Glomerular endothelial cell (primary cell): ENCODE results near the gene PPEF2. TPM values are rescaled to one million over a fixed set of nuclear protein-coding genes. Genes with fewer than 3 reads are reported as not detected.

Experiments used
- DNase-seq: peaks from one replicate; pipeline ENCODE4 v3.0.0-alpha.2; 2011; ENCODE audit warnings: low read depth, low spot score; ENCODE audit errors: extremely low read depth
- total RNA-seq: library from RNA; depleted of rRNA; stranded (reverse); fragments of >200 nt; gene quantifications from 2 replicates; pipeline ENCODE4 v1.2.3, GENCODE V29; 2015

Gene PPEF2
- total RNA-seq, 1 donor from 2014 or later = not detected

DNA sequence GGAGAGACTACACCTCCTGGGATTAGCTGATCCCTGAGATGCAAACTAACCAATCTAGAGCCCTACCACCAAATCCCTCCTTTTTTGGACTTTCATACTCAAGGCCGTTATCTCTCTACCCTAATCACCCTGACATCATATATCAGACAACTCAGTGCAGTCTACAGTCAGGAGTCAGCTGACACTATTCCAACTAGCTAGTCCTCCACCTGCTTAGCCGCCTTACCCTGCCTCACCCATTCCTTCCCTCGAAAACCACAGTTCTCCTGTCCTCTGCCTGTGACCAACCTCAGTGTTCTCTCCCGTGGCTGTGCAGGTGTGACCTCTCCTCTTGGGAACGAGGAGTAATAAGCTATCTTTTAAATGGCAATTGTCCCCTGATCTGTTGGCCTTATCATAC is 1.8 kb upstream of the PPEF2 start:
- DNase-seq = no peak

DNA sequence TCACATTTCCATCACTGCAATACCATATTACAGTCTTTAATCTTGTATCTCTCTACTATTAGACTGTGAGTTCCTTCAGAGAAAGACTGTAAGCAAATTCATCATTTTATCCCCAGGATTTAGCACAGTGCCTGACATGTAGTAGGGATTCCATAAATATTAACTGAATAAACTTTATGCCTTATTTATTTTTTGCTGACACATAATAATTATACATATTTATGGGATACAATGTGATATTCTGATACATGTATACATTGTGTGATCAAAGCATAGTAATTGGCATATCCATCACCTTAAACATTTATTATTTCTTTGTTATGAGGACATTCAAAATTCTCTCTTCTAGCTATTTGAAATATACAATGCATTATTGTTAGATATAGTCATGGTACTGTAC is 3.7 kb downstream of the PPEF2 start:
- no peak for DNase-seq

DNA sequence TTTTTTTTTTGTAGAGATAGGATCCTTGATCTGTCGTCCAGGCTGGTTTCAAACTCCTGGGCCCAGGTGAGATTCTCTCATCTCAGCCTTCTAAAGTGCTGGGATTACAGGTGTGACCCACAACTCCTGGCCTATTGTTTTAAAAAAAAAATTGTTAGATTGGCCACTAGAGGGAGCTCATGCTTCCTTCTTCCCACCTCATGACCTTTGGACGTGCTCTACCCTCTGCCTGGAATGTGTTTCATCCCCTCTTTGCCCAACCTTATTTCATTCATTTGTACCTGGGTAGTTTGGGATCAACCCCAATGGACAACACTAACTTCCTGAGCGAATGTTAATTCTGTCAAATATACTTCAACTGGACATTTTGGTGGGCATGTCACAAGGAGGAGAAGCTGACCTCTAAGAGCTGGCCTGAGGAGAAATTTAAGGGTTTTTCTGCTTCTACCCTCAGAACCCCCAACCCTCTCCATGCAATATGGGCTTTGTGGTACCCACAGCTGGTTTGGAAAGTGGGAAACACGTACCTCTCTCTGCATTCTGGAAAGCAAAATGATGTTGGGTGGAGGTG is 6.4 kb downstream of the PPEF2 start:
- DNase-seq = no peak

DNA sequence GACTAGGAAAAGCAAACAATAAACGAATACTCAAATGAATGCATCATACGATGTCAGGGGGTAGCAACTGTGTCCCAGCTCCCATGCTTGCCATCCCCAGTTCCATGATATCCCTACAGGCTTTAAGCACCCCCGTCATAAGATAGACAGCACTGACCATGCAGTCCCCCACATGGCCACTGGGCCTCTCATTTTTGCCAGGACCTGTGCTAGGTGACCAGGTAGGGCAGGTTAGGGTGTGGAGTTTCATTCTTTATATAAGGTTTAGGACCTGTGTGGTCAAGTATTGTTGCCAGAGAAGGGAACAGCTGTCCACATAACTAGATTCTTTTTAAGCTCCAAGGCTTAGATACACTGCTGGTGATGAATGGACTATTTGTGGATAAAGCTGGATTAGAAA is 9.7 kb downstream of the PPEF2 start:
- no peak for DNase-seq

DNA sequence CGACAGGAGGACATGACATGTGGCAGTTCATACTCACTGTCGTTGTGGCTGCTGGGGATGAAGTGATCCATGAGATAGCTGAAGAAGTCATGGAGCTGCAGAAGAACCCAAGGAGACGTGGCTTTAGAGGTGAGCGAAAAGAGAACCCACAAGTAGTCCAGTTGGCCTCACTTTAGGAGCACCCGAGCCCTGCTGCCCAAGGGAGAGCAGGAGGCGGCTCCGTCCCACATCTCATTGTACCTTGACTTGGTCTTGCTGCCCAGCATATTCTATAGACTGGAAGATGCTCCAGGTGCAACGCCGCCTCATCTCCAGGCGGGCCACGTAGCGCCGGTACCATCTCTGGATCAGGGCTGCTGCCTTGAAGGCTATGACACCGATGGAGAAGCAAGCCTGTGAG is 10.6 kb downstream of the PPEF2 start:
- DNase-seq = no peak

DNA sequence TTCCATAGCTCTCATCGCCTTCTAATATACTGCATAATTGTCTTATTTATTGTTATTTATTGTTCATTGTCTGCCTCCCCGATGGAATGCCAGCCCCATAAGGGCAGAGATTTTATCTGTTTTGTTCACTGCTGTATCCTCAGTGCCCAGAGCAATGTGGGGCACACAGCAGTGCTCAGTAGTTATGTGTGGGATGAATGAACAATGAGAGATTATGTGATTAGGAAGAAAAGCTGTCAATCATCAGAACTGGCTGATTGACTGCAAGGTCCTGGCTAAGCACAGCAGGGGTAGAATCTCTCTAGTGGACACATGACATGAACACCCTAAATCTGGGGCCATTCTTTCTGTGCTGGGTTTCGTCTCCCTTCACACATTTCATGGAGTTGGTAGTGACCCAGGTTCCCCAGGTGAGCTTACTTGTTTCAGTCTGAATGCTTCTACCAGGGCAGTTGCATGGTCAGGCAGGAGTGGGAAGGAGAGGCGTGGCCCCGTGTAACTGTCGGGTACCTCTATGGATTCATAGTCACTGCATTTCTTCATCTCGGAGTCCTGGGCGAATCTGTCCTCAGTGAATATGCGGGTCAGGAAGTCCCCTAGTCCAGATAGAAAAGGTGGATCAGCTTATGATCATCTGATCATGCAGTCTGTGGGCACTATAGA is 12.6 kb downstream of the PPEF2 start:
- DNase-seq = no peak

DNA sequence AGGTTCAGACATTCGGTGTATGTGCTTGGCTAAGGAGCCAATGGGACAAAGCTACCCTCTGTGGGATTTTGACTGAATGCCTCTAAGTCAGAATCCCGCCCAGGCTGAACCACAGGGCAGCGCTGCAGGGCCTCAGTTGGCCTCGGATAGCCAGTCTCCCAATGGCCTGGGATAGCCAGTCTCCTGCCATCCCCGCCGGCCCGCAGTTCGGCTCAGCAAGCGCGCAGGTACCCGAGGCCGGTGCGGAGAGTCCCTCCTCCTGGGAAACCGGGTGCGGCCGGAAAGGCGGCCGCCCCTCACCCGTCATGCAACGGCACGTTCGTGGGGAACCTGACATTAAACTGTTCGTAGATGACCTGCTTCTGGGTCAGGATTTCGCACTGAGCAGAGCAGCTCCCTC is 16.1 kb downstream of the PPEF2 start:
- no peak for DNase-seq

DNA sequence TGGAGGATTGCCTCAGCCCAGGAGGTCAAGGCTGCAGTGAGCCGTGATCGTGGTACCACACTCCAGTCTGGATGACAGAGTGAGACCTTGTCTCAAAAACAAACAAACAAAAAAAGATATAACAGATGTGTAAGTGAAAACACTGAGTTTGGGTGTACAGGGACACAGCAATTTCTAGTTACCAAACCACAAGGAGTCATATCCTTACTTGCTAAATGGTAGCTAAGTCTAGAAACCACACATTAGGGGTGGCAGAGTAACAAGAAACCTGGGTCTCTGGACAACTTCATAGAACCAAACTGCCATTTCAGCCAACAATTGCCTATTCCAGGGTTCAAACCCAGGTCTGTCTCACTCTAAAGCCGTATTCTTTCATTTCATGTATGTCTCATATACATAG is 20.8 kb downstream of the PPEF2 start:
- DNase-seq = no peak

DNA sequence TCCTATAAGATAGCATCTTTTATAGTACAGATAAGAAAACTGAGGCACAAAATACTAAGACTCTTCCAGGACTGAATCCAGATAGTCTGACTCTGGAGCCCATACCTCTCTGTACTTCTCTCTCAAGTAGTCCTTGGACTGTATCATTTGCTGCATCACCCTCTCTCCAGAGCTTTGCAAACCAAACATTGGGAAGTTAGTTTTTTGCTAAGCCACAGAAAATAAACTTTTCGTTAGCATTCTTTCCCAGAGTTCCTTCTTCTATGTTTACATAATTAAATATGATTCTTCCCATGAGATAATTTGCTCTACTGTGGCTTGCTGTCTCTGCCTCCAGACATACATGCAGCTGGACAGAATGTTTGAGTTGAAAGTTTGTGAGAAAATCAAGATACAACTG is 22.0 kb downstream of the PPEF2 start:
- no peak for DNase-seq

DNA sequence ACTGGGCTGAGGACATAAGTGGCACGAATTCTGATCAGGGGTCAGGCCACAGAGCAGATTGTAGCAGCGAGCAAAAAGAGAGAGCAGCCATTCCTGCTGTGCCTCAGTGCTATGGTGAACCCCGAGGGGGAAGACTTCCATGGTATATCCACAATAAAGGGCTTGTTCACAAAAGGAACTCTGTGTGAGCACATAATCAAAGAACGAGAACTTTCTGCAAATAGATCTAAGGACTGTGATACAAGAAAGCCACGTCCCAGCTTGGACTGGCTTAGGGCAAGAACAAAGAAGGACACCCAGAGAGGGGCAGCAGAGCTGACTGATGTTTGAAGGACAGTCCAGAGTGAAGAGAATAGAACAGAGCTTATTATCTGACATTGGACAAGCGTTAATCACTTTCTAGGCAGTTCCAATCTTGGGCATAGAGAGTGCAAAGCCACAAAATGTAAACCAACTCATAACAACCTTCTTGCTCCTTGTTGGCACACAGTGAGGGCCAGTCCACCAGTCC is 24.0 kb downstream of the PPEF2 start:
- DNase-seq = no peak

DNA sequence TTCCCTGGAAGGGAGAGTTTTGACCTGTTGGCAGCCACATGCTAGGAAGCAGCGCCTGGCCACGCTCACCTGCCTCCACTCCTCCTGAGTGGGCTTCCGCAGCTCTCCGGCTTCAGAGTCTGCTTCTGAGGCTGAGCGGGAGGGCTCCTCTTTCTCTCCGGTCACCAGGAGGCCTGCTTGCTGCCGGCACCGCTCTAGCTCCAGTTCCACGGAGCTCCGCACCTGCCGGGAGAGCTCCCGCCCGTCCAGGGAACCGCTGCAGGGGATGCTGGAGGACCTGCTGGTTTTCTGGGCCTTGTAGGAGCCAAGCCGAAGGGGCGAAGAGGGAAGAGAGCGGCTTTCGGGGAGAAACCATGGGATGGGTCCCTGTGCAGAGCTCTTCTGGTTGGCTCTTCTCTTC is 26.0 kb downstream of the PPEF2 start:
- no peak for DNase-seq

DNA sequence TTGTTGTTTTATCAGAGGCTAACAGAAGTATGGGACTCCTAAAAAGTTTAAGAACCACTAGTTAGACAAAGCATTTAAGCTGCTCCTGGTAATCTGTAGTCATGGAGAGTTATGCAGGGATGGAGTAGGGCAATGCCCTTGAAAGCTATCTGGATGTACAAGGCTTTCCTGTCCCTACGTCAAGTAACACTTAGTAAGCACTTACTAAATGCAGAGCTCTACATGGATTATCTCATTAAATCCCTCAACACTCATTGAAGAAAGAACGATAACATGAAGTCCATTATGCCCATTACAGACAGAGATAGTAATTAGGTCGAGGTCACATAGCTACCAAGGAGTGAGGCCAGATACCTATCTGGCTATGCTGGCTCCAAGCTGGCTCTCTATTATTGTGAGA is 33.2 kb downstream of the PPEF2 start:
- no peak for DNase-seq

DNA sequence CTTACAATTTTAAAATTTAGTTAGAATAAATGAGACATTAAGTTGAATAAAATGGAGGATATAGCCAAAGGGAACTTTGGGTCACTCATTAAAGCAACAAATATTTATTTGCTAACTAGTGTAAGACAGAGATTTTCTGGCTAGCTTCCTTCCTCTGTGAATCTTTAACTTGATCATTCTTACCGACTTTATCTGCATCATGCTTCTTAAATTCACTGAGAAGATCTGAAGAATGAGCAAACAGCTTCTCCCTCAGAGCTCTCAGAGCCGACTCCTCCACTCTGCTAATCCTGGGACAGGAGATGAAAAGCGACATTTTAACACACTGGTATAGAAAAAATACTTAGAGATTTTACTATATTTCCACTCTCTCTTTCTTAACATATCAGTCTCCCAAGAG is 35.1 kb downstream of the PPEF2 start:
- no peak for DNase-seq

DNA sequence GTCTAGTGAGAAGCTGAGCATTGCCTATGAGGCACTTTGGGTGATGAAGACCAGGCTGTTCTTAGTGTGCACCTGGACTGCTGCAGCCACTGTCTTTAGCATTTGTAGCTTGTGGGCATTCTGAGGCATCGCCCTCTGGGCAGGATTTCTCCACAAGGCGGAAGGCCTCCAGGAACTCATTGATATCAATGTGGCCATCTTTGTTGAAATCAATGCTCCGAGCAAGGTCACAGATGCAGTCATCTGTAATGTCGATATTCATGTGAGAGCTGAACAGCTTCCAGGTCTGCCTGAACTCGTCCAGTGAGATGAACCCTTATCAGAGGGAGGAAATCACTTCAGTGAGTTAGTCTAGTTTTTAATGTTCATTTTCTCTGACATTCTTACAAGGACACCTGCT is 41.6 kb downstream of the PPEF2 start:
- DNase-seq = no peak

DNA sequence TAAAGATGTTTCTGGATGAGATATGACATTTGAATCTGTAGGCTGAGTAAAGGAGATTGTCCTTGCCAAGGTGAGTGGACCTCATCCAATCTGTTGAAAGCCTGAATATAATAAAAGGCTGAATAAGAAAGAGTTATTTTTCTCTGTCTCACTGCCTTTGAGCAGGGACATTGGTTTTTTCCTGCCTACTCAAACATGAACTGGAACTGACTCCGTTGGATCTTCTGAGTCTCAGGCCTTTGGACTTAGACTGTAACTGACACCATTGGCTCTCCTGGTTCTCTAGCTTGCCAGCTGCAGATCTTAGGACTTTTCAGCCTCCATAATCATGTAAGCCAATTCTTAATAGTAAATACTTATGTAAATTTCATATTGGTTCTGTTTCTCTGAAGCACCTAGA is 43.5 kb downstream of the PPEF2 start:
- DNase-seq = no peak

DNA sequence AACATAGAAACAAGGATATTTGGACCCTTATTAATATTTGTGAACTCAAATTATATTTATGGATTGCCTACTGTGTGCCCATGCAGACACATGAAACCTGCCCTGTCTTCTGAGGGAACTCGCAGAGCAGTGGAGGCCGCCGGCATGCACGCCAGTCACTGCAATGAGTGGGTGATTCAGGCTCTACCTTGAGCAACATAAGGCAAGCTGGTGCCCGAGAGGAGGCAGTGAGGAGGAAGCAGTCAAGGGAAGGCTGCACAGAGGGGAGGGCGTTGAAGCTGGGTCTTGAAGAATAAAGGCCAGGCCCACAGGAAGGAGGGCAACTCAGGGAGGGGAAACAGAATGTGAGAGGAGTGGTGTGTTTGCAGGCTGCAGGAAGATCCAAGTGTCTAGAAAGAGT is 52.8 kb downstream of the PPEF2 start:
- no peak for DNase-seq

DNA sequence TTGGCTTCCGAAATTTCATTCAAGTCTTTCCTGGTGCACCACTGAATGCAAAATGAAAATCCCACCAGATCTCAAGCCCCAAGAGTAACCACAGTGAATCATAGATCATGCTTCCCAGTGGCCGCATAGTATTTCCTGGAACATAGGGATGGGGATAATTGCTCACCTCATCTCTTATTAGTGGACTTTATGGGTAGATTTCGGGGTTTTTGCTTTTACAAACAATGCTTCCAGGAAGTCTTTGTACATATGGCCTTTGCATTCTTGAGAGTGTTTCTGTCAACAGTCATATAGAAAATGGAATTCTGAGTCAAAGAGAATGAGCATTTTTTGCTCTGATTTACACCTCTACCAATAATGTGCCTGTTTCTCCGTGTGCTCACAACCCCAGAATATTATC is 53.4 kb downstream of the PPEF2 start:
- no peak for DNase-seq

DNA sequence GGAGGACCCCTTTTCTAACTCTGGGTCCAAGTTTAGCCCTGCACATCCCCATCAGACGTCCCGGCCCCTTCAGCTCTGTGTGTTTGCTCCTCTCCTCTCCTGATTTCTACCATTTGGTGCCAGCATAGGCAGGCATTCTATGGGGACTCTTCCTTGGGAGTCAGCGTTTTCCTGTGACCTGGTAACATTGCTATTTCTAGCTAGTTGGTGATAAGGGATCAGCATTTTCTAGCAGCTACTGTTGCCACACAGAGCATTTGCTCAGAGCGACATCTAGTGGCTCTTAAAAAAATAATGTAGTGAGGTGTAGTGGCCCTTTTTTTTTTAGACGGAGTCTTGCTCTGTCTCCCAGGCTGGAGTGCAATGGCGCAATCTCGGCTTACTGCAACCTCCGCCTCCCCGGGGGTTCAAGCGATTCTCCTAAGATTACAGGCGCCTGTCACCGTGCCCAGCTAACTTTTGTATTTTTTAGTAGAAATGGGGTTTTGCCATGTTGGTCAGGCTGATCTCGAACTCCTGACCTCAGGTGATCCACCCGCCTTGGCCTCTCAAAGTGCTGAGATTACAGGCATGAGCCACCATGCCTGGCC is 54.0 kb downstream of the PPEF2 start:
- DNase-seq = peak; percentile 74

DNA sequence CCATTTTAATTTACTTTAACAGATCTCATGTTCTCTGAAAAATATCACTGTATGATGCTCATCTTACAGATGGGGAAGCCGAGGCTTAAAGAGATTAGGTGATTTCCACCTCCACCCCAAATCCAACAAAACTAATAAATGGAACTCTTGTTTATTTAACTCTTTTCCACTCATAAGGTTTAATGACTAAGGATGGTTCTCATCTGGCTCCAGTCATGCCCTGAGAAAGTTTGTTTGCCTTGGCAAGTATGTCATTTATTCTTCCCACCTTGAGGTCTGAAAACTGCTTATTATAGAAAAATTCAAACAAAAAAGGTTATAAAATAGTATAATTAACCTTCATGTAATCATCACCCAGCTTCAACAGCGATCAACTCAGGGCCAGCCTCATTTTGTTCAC is 56.3 kb downstream of the PPEF2 start:
- DNase-seq = no peak

DNA sequence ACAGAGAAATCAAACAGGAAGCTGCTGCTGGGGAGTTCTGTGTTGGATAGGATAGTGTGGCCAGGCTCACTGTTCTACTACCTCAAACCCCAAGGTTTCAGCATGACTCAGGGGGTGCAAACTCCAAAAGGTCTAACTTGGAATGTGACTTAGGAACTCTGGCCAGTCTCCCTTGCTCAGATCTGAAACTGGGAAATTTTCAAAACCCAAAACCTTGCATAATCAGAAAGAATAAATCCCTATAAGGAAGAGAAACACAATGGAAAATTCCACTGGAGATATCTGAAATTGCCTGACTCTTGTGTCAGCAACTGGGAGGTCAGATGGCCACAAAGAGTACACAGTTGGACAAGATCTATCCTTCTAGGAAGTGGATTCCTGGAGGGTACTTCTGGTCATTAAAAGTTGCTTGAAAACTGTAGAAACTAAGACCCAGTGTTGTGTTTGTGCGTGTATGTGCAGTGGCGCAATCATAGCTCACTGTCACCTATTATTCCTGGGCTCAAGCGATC is 58.0 kb downstream of the PPEF2 start:
- DNase-seq = no peak

DNA sequence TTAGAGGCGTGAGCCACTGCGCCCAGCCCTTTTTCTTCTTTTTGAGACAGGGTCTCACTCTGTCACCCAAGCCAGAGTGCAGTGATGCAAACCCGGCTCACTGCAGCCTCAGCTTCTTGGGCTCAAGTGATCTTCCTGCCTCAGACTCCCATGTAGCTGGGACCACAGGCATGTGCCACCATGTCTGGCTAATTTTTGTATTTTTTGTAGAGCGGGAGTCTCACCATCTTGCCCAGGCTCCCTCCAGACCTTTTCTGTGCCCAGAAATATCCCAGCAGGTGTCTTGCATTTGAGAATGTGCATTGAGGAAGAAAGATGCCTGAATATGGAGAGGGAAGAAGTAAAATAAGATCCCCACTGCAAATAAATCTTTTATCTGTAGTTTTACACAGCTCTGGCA is 58.7 kb downstream of the PPEF2 start:
- DNase-seq = no peak
